ENCODE results near the gene RAB5IF.

DNA sequence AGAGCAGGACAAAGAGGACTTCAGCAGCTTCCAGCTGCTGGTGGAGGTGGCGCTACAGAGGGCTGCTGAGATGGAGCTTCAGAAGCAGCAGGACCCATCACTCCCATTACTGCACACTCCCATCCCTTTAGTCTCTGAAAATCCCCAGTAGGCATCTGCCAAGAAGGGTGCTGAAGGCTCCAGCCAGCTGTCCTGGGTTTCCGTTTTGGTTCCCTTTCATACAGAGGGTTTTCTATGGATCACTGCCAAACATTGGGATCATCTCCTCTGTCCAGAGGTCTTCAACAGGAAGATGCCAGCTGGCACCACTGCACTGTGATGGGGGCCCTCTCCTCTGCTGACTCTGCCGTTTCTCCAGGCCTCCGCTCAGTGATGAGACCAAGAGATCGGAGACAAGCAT, 14.3 kb upstream of the RAB5IF start:
- TF ChIP-seq TCF7L2 (IDR thresholded peaks at IDR 0.05; ENCODE audit: low read depth, low read length) (no peak), SIN3A (IDR thresholded peaks at IDR 0.05; ENCODE audit: borderline replicate concordance, insufficient read depth, low read depth, low read length) (no peak), POLR2AphosphoS5 (IDR thresholded peaks at IDR 0.05; ENCODE audit: low read depth, low read length) (no peak)
- TF ChIP-seq, protein P1, sequence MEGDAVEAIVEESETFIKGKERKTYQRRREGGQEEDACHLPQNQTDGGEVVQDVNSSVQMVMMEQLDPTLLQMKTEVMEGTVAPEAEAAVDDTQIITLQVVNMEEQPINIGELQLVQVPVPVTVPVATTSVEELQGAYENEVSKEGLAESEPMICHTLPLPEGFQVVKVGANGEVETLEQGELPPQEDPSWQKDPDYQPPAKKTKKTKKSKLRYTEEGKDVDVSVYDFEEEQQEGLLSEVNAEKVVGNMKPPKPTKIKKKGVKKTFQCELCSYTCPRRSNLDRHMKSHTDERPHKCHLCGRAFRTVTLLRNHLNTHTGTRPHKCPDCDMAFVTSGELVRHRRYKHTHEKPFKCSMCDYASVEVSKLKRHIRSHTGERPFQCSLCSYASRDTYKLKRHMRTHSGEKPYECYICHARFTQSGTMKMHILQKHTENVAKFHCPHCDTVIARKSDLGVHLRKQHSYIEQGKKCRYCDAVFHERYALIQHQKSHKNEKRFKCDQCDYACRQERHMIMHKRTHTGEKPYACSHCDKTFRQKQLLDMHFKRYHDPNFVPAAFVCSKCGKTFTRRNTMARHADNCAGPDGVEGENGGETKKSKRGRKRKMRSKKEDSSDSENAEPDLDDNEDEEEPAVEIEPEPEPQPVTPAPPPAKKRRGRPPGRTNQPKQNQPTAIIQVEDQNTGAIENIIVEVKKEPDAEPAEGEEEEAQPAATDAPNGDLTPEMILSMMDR (IDR thresholded peaks at IDR 0.05): no peak

Data from Panc1 (cell line).